Measurements from ENCODE around the gene PDCD11. TPM values are rescaled to one million over a fixed set of nuclear protein-coding genes. Genes with fewer than 3 reads are reported as not detected.
"Not testable (repeated sequence)": the region's sequence is repeated elsewhere in the genome, so short reads cannot be mapped to it uniquely, and the experiment has no call there.

Gene PDCD11
- 10 to 100 TPM; 16.7 to 32.6 (median 26.2) TPM for total RNA-seq

GRCh38 chr10:103396067-103396788 is at the start of gene PDCD11, which contains the start of gene ATP5MK:
Gene PDCD11 (plus strand): TSS chr10:103396626. CDS start chr10:103398427, 1,801 bp downstream.
Gene ATP5MK (minus strand): TSS chr10:103396475. CDS start chr10:103392457, 4,018 bp downstream.
- 0% methylated on average over 26 to 28 of the region's 56 CpGs for WGBS, 2 donors
- DNase-seq, result peak; percentile 88

GRCh38 chr10:103350175-103350516 is 46.3 kb upstream of the PDCD11 start:
- TF ChIP-seq CTCF (IDR thresholded peaks at IDR 0.05) (no peak), POLR2A (IDR thresholded peaks at IDR 0.05) (no peak)
- Histone ChIP-seq H3K4me1 (peaks cover 3 to 24% (median 7%) of the 10 kb centered on the region in 3 donors), H3K9me3 (no peaks in the 10 kb centered on the region), H3K4me3 (peak overlapping the region; percentile 66 to 93 (median 74)), H3K36me3 (peaks cover 0 to 37% (median 3%) of the 10 kb centered on the region in 3 donors), H3K27me3 (no peaks in the 10 kb centered on the region), H3K27ac (peak overlapping the region; percentile 79 to 90 (median 82))
- 51 to 56% methylated on average over 15 to 16 of the region's 16 CpGs for WGBS, 2 donors
- intact Hi-C loops (cut with DNase I), result no loop called here
- no peak for DNase-seq

More at GRCh38 chr10:103396067-103396788, at the start of gene PDCD11, which contains the start of gene ATP5MK:
- H3K9me3 ChIP-seq, result no peaks in the 10 kb centered on the region
- TF ChIP-seq CTCF (IDR thresholded peaks at IDR 0.05) (peak in 1 of 6 experiments; percentile 17), POLR2A (IDR thresholded peaks at IDR 0.05) (peak in 3 of 4 donors; percentile 14 to 71 (median 40))
- intact Hi-C loops (cut with DNase I), result no loop called here
- peak within 1 kb of the TSS; percentile 86 to 98 (median 93) for H3K4me3 ChIP-seq
- H3K27ac ChIP-seq, result peak within 1 kb of the TSS; percentile 92 to 94 (median 92)
- peaks cover 0 to 59% (median 27%) of the 10 kb centered on the region in 3 donors for H3K36me3 ChIP-seq
- peaks cover 18 to 52% (median 28%) of the 10 kb centered on the region in 3 donors for H3K4me1 ChIP-seq
- H3K27me3 ChIP-seq, result no peaks in the 10 kb centered on the region

GRCh38 chr10:103350517-103351260 is 45.7 kb upstream of the PDCD11 start, which contains the start of gene PCGF6:
Gene PCGF6 (minus strand): TSS chr10:103351140. CDS start chr10:103351066, 74 bp downstream.
- 0% methylated on average over 7 to 18 of the region's 82 CpGs for WGBS, 2 donors
- DNase-seq, result no peak
- Histone ChIP-seq H3K9me3 (no peaks in the 10 kb centered on the region), H3K36me3 (peaks cover 0 to 32% (median 0%) of the 10 kb centered on the region in 3 donors), H3K27me3 (no peaks in the 10 kb centered on the region), H3K4me1 (peaks cover 3 to 24% (median 7%) of the 10 kb centered on the region in 3 donors), H3K27ac (peak within 1 kb of the TSS; percentile 79 to 90 (median 82)), H3K4me3 (peak within 1 kb of the TSS; percentile 66 to 93 (median 74))
- TF ChIP-seq POLR2A (IDR thresholded peaks at IDR 0.05) (no peak), CTCF (IDR thresholded peaks at IDR 0.05) (peak in 1 of 6 experiments; percentile 4)
- intact Hi-C loops (cut with DNase I), result no loop called here

GRCh38 chr10:103353281-103353680 is 43.1 kb upstream of the PDCD11 start:
- intact Hi-C loops (cut with DNase I), result no loop called here
- Histone ChIP-seq H3K27me3 (no peaks in the 10 kb centered on the region), H3K9me3 (no peaks in the 10 kb centered on the region), H3K4me3 (no peak overlapping the region), H3K4me1 (peaks cover 3 to 24% (median 7%) of the 10 kb centered on the region in 3 donors), H3K27ac (no peak overlapping the region), H3K36me3 (peaks cover 0 to 6% (median 0%) of the 10 kb centered on the region in 3 donors)
- TF ChIP-seq CTCF (IDR thresholded peaks at IDR 0.05) (no peak), POLR2A (IDR thresholded peaks at IDR 0.05) (no peak)
- DNase-seq, result no peak
- 33 to 35% methylated on average over 2 of the region's 2 CpGs for WGBS, 2 donors

GRCh38 chr10:103354567-103354966 is 41.9 kb upstream of the PDCD11 start:
- DNase-seq; intact Hi-C loops (cut with DNase I); H3K9me3 ChIP-seq; H3K27me3 ChIP-seq; H3K27ac ChIP-seq; H3K4me3 ChIP-seq; H3K36me3 ChIP-seq: not testable (repeated sequence)
- WGBS, 2 donors, result 74 to 89% methylated on average over 4 of the region's 4 CpGs
- H3K4me1 ChIP-seq, result peaks cover 3 to 16% (median 7%) of the 10 kb centered on the region in 3 donors

All from esophagus squamous epithelium (tissue), 5 donors.